Measurements from ENCODE around the gene CYB561D1. TPM values are rescaled to one million over a fixed set of nuclear protein-coding genes. Genes with fewer than 3 reads are reported as not detected.

The CYB561D1 gene
- total RNA-seq, 1 donor from 2014 or later = 10.4 TPM

- Mint-ChIP-seq H3K27me3 (peaks cover 81% of the 10 kb centered on the region), H3K9me3 (peaks cover 5% of the 10 kb centered on the region), H3K27ac (no peak overlapping the region), H3K36me3 (no peaks in the 10 kb centered on the region), H3K4me1 (ENCODE audit: unreplicated experiment) (no peaks in the 10 kb centered on the region), H3K4me3 (no peak overlapping the region)
- TF ChIP-seq, protein P1, sequence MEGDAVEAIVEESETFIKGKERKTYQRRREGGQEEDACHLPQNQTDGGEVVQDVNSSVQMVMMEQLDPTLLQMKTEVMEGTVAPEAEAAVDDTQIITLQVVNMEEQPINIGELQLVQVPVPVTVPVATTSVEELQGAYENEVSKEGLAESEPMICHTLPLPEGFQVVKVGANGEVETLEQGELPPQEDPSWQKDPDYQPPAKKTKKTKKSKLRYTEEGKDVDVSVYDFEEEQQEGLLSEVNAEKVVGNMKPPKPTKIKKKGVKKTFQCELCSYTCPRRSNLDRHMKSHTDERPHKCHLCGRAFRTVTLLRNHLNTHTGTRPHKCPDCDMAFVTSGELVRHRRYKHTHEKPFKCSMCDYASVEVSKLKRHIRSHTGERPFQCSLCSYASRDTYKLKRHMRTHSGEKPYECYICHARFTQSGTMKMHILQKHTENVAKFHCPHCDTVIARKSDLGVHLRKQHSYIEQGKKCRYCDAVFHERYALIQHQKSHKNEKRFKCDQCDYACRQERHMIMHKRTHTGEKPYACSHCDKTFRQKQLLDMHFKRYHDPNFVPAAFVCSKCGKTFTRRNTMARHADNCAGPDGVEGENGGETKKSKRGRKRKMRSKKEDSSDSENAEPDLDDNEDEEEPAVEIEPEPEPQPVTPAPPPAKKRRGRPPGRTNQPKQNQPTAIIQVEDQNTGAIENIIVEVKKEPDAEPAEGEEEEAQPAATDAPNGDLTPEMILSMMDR (conservative IDR thresholded peaks at IDR 0.05) = no peak
- DNase-seq (ENCODE audit: extremely low spot score, unreplicated experiment) = peak; percentile 25
Measured at GRCh38 chr1:109476825-109477224, 17.1 kb upstream of the CYB561D1 start.

DNA sequence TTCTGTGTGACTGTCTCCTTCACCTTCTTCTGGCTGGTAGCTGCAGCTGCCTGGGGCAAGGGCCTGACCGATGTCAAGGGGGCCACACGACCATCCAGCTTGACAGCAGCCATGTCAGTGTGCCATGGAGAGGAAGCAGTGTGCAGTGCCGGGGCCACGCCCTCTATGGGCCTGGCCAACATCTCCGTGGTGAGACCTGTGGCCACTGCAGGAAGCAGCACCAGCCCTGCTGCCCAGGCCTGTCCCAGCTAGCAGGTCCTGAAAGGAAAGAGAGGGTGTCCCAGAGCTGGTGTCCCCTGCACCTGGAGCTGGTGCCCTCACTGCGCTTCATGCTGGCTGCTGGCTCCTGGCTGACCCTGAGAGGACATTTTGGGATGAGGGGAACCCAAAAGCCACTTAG lies 16.1 kb upstream of the CYB561D1 start:
- Mint-ChIP-seq H3K4me1 (ENCODE audit: unreplicated experiment) (no peaks in the 10 kb centered on the region), H3K4me3 (no peak overlapping the region), H3K36me3 (no peaks in the 10 kb centered on the region), H3K9me3 (peaks cover 5% of the 10 kb centered on the region), H3K27ac (no peak overlapping the region), H3K27me3 (peaks cover 82% of the 10 kb centered on the region)
- TF ChIP-seq, protein P1 (conservative IDR thresholded peaks at IDR 0.05) = no peak
- peak; percentile 47 for DNase-seq (ENCODE audit: extremely low spot score, unreplicated experiment)

GRCh38 chr1:109478806-109479205 lies 15.1 kb upstream of the CYB561D1 start:
- Mint-ChIP-seq H3K9me3 (peaks cover 5% of the 10 kb centered on the region), H3K4me3 (no peak overlapping the region), H3K4me1 (ENCODE audit: unreplicated experiment) (peaks cover 3% of the 10 kb centered on the region), H3K27ac (no peak overlapping the region), H3K36me3 (no peaks in the 10 kb centered on the region), H3K27me3 (peaks cover 77% of the 10 kb centered on the region)
- DNase-seq (ENCODE audit: extremely low spot score, unreplicated experiment) = no peak
- TF ChIP-seq, protein P1 (conservative IDR thresholded peaks at IDR 0.05) = no peak

- Mint-ChIP-seq H3K27me3 (peaks cover 74% of the 10 kb centered on the region), H3K4me1 (ENCODE audit: unreplicated experiment) (peaks cover 6% of the 10 kb centered on the region)
- TF ChIP-seq, protein P1 (conservative IDR thresholded peaks at IDR 0.05) = no peak
Measured at GRCh38 chr1:109479311-109479710, 14.6 kb upstream of the CYB561D1 start.

DNA sequence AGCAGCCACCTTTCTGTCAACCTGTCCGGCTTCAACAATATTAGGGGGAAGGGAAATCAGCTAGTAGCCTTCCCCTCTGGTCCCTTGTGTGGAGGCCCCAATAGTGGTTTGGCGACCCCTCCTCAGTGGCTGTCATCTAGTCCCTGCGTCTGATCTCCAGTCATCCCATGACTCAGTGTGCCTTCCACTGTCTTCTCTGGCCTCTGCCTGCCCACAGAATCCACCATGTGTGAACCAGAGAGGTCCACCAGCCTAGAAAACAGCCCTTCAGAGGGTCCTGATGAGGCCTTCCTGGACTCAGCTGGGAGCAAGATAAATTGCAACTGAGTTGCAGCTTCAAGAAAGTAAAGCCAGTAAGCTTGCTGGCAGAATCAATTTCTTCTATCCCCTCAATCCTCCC lies 14.0 kb upstream of the CYB561D1 start:
- Mint-ChIP-seq H3K27me3 (peaks cover 68% of the 10 kb centered on the region), H3K9me3 (peaks cover 5% of the 10 kb centered on the region), H3K4me1 (ENCODE audit: unreplicated experiment) (peaks cover 11% of the 10 kb centered on the region), H3K36me3 (no peaks in the 10 kb centered on the region), H3K27ac (no peak overlapping the region), H3K4me3 (no peak overlapping the region)
- TF ChIP-seq, protein P1 (conservative IDR thresholded peaks at IDR 0.05) = no peak
- no peak for DNase-seq (ENCODE audit: extremely low spot score, unreplicated experiment)

More at GRCh38 chr1:109479311-109479710, 14.6 kb upstream of the CYB561D1 start:
- Mint-ChIP-seq H3K36me3 (no peaks in the 10 kb centered on the region), H3K9me3 (peaks cover 5% of the 10 kb centered on the region), H3K27ac (no peak overlapping the region), H3K4me3 (no peak overlapping the region)
- no peak for DNase-seq (ENCODE audit: extremely low spot score, unreplicated experiment)

GRCh38 chr1:109481646-109482045 lies 12.2 kb upstream of the CYB561D1 start:
- Mint-ChIP-seq H3K4me3 (no peak overlapping the region), H3K36me3 (no peaks in the 10 kb centered on the region), H3K4me1 (ENCODE audit: unreplicated experiment) (peaks cover 16% of the 10 kb centered on the region), H3K27me3 (peaks cover 51% of the 10 kb centered on the region), H3K9me3 (peaks cover 5% of the 10 kb centered on the region), H3K27ac (no peak overlapping the region)
- TF ChIP-seq, protein P1 (conservative IDR thresholded peaks at IDR 0.05) = no peak
- DNase-seq (ENCODE audit: extremely low spot score, unreplicated experiment) = no peak
